Inflammatory macrophage treated with lipopolysaccharide for 1 hour (primary cell): ENCODE measurements around the gene LGALS8.
"Not testable (repeated sequence)": the region's sequence is repeated elsewhere in the genome, so short reads cannot be mapped to it uniquely, and the experiment has no call there.

ENCODE experiments used
- DNase-seq, 2 donors: peaks; one replicate each; pipeline ENCODE4 v3.0.0-alpha.2; 2020 to 2022

LGALS8 gene

GRCh38 chr1:236523704-236524141, at the start of gene LGALS8:
TSS of gene LGALS8 (plus strand) at chr1:236523982. CDS start at chr1:236526071, 2,089 bp downstream.
- peak; percentile 87 to 94 for DNase-seq

- DNase-seq: no peak
These were observed 47.8 kb upstream of the LGALS8 start for GRCh38 chr1:236476019-236476418.

- DNase-seq: no peak
These were observed 42.9 kb upstream of the LGALS8 start for GRCh38 chr1:236480758-236481436.

GRCh38 chr1:236484310-236484971, 39.3 kb upstream of the LGALS8 start:
- no peak for DNase-seq

- no peak for DNase-seq
These were observed 37.3 kb upstream of the LGALS8 start for GRCh38 chr1:236486356-236487002.

DNA sequence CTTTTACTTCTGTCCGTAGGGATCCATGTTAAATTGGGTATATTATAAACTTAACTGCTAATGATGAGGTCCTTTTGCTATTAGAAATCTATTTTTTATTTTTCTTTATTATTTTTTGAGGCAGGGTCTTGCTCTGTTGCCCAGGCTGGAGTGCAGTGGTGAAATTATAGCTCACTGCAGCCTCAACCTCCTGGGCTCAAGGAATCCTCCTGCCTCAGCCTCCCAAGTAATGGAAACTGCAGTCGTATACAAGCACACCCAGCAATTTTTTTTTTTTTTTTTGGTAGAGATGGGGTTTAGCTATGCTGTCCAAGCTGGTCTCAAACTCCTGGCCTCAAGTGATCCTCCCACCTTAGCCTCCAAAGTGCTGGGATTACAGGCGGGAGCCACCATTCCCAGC, 34.6 kb upstream of the LGALS8 start:
- DNase-seq: not testable (repeated sequence)

- DNase-seq: peak; percentile 29 to 70
These were observed 33.9 kb upstream of the LGALS8 start for GRCh38 chr1:236489710-236490377.

DNA sequence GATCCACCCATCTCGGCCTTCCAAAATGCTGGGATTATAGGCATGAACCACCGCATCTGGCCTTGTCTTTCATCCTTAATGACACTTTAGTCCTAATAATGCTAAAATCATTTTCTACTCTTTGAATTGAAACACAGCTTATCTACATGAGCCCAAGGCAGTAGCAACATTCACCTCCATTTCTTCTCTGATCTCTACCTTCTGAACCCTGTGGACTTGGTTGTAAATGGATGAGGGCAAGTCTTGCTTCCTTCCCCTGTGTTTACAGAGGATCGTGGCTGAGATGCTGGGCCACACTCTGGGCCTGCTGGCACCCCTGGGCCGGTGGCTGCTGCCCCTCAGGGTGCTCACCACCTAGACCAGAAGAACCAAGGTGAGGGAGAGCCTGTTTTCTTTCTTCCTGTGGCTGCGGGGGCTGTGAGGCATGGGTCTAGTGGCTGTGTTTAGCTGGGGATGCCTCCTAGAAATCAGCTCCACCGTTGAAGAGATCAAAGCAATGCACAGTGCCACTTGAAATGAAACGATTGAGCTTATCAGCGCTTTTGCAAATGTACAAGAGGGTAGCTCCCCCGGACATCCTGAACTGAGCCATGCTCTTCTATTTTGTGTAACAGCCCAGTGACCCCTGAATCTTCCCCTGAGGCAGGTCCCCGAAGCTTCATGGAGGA, 32.2 kb upstream of the LGALS8 start:
- no peak for DNase-seq

DNA sequence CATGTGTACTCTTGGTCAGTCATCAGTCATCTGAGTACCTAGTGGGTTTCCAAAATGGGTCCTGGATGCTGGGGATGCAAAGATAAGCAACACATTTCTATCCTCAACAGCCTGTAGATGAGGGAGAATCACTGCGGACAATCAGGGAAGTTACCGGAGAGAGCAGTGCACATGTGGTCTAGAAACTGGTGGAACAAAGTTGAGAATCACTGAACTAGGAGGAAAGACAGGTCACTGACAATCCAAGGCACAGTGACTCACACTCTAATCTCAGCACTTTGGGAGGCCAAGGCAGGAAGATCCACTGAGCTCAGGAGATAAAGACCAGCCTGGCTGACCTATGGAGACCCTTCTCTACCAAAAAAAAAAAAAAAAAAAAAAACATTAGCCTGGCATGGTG, 31.4 kb upstream of the LGALS8 start:
- no peak for DNase-seq

GRCh38 chr1:236494082-236494481, 29.7 kb upstream of the LGALS8 start:
- DNase-seq: no peak

- DNase-seq: no peak
These were observed 29.0 kb upstream of the LGALS8 start for GRCh38 chr1:236494586-236495466.

GRCh38 chr1:236495467-236496112, 28.2 kb upstream of the LGALS8 start:
- DNase-seq: no peak

DNA sequence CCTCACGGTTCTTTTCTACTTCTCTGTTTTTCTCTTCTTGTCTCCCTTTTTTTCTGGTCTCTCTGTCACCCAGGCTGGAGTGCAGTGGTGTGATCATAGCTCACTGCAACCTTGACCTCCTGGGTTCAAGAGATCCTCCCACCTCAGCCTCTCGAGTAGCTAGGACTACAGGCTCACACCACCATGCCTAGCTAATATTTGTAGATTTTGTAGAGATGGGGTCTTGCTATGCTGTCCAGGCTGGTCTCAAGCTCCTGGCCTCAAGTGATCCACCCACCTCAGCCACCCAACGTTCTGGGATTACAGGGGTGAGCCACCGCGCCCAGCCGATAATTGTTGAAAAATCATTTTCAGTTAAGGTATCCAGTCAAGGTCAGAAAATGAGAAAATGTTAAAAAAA, 25.9 kb upstream of the LGALS8 start:
- DNase-seq: no peak

DNA sequence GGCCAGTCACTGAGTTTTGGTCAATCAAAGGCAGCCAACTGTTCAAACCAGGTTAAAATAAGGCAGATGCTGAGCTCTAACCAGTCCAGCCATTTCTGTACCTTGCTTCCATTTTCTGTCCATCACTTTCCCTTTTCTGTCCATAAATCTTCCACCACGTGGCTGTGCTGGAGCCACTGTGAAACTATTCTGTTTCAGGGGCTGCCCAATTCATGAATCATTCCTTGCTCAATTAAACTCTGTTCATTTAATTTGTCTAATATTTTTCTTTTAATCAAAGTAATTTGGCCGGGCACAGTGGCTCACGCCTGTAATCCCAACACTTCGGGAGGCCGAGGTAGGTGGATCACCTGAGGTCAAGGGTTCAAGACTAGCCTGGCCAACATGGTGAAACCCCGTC, 22.7 kb upstream of the LGALS8 start:
- no peak for DNase-seq

GRCh38 chr1:236502579-236502971, 21.2 kb upstream of the LGALS8 start:
- DNase-seq: no peak

GRCh38 chr1:236502972-236503639, 20.7 kb upstream of the LGALS8 start:
- peak; percentile 74 to 88 for DNase-seq

GRCh38 chr1:236504338-236504737, 19.4 kb upstream of the LGALS8 start:
- not testable (repeated sequence) for DNase-seq

GRCh38 chr1:236507022-236507700, 16.6 kb upstream of the LGALS8 start:
- DNase-seq: no peak

DNA sequence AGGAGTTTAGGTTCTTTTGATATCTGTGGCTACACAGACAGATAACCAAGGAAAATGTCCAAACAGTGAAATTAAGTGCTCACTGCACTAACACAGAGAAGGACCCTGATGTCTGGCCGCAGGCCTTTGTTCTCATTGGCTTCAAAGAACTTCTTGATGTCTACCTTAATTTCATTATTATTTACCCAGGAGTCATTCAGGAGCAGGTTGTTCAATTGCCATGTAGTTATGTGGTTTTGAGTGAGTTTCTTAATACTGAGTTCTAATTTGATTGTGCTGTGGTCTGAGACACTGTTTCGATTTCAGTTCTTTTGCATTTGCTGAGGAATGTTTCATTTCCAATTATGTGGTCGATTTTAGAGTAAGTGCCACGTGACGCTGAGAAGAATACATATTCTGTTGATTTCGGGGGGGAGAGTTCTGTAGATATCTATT, 15.2 kb upstream of the LGALS8 start:
- no peak for DNase-seq

DNA sequence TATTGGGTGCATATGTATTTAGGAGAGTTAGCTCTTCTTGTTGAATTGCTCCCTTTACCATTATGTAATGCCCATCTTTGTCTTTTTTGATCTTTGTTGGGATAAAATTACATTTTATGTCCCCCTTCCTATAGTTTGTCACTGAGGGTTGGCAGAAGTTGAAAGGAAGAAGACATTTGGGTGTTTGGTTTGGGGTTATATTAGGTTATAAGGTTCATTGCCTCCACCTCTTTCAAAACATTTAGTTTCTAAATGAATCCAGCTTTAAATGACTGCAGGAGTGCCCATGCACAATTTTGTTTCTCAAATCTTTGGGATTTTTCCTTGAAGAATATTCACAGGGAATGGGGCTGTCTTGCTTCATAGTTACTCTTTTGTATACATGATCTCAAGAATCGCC, 14.6 kb upstream of the LGALS8 start:
- no peak for DNase-seq
